ENCODE data around the gene RBBP6. TPM values are rescaled to one million over a fixed set of nuclear protein-coding genes. Genes with fewer than 3 reads are reported as not detected.
A peak's percentile ranks its signal among the peaks of the same experiment; 100 is the strongest.

The RBBP6 gene
- polyA plus RNA-seq, 2 of the 4 experiments (the other 2 are of a cell fraction): 25.0 to 49.3 TPM

- H3K4me2 ChIP-seq: no peak overlapping the region
- H3K4me1 ChIP-seq: no peaks in the 10 kb centered on the region
- WGBS (ENCODE audit: missing lambda C conversion rate): 73% methylated on average over 20 of the region's 22 CpGs
- ATAC-seq (no peak), FAIRE-seq (no peak), DNase-seq (ENCODE audit: low read depth in 1 of 2, low spot score in 1 of 2) (no peak)
- TF ChIP-seq KDM5A (IDR thresholded peaks at IDR 0.05): no peak
- 0 out of 2 replicates have a peak, but pooled peaks have one; percentile 14 for TF ChIP-seq USF2 (IDR thresholded peaks at IDR 0.05)
- ChIA-PET CTCF (interaction anchor here (0.6 to 1.8 kb wide), 6 partner anchors 9 to 80 kb away, joined by 3 to 5 read pairs (median 3); no protein-coding TSS in a partner anchor), POLR2A (no interaction called here)
- no peak overlapping the region for H3K4me3 ChIP-seq
- no peaks in the 10 kb centered on the region for H3K9me3 ChIP-seq
- H3K27ac ChIP-seq: 0 out of 6 replicates have a peak overlapping the region, but pooled peaks of 1 of the 2 experiments have one; percentile 16
These were observed 70.5 kb downstream of the RBBP6 start for GRCh38 chr16:24609740-24610415.

- Histone ChIP-seq H3K9me3 (no peaks in the 10 kb centered on the region), H3K4me3 (no peak overlapping the region), H3K4me1 (no peaks in the 10 kb centered on the region), H3K27ac (no peak overlapping the region), H3K4me2 (no peak overlapping the region)
- DNase-seq (ENCODE audit: low read depth in 1 of 2, low spot score in 1 of 2): no peak
- ChIA-PET POLR2A (no interaction called here), CTCF (interaction anchor here (0.9 to 1.8 kb wide), 5 partner anchors 9 to 102 kb away, joined by 3 to 5 read pairs (median 3); no protein-coding TSS in a partner anchor)
- WGBS (ENCODE audit: missing lambda C conversion rate): 90% methylated on average over 13 of the region's 13 CpGs
- no peak for FAIRE-seq
- no peak; a peak in 1 of 6 replicates for ATAC-seq
- TF ChIP-seq BHLHE40 (IDR thresholded peaks at IDR 0.05; ENCODE audit: low read depth, low read length) (no peak), SREBF2 (IDR thresholded peaks at IDR 0.05) (no peak), REST (IDR thresholded peaks at IDR 0.05) (no peak), SMC3 (IDR thresholded peaks at IDR 0.05) (no peak), CHD2 (IDR thresholded peaks at IDR 0.05; ENCODE audit: low read length, partially characterized antibody) (no peak), CBX2 (IDR thresholded peaks at IDR 0.05; ENCODE audit: borderline replicate concordance, low read depth) (no peak)
These were observed 71.0 kb downstream of the RBBP6 start for GRCh38 chr16:24610416-24610755.

GRCh38 chr16:24611310-24611709 lies 71.9 kb downstream of the RBBP6 start:
- CTCF ChIA-PET: interaction anchor here (0.6 to 1.5 kb wide), 4 partner anchors 9 to 103 kb away, joined by 3 to 5 read pairs (median 4); partner anchors contain the start of gene RBBP6
- ATAC-seq (no peak), DNase-seq (ENCODE audit: low read depth in 1 of 2, low spot score in 1 of 2) (no peak), FAIRE-seq (no peak)
- no peaks in the 10 kb centered on the region for H3K9me3 ChIP-seq
- no peak overlapping the region for H3K4me3 ChIP-seq
- no peak for TF ChIP-seq RARB (CRISPR knock-in tag; IDR thresholded peaks at IDR 0.05)
- TF ChIP-seq EP300 (IDR thresholded peaks at IDR 0.05): no peak
- TF ChIP-seq HMGXB4 (CRISPR knock-in tag; IDR thresholded peaks at IDR 0.05; ENCODE audit: borderline replicate concordance): no peak
- TF ChIP-seq TFCP2L1 (CRISPR knock-in tag; IDR thresholded peaks at IDR 0.05): no peak
- no peak for TF ChIP-seq RCOR1 (IDR thresholded peaks at IDR 0.05; ENCODE audit: low read depth, low read length)
- no peak for TF ChIP-seq ESRRA (IDR thresholded peaks at IDR 0.05; ENCODE audit: borderline replicate concordance, low read length)
- TF ChIP-seq MAZ (IDR thresholded peaks at IDR 0.05; ENCODE audit: borderline replicate concordance, low read depth, low read length): no peak
- no peak for TF ChIP-seq CHD2 (IDR thresholded peaks at IDR 0.05; ENCODE audit: low read length, partially characterized antibody)
- TF ChIP-seq JUNB (IDR thresholded peaks at IDR 0.05): no peak
- TF ChIP-seq PHF8 (IDR thresholded peaks at IDR 0.05; ENCODE audit: borderline replicate concordance, low read depth): no peak
- TF ChIP-seq ZSCAN20 (CRISPR knock-in tag; IDR thresholded peaks at IDR 0.05): no peak
- WGBS (ENCODE audit: missing lambda C conversion rate): 82% methylated on average over 11 of the region's 11 CpGs
- H3K27ac ChIP-seq: no peak overlapping the region
- H3K4me1 ChIP-seq: no peaks in the 10 kb centered on the region
- POLR2A ChIA-PET: no interaction called here
- no peak overlapping the region for H3K4me2 ChIP-seq

Data from A549 (cell line).